NCI-H748 (cell line): ENCODE data around the gene MIF.
A peak's percentile ranks its signal among the peaks of the same experiment; 100 is the strongest.

ENCODE experiments used
- DNase-seq: peaks from one replicate; lab custom pipeline; 2025; ENCODE audit not compliant: unreplicated experiment; lab: John Stamatoyannopoulos, UW

The MIF gene

GRCh38 chr22:23875801-23876200 is 18.4 kb upstream of the MIF start:
- no peak for DNase-seq

- no peak for DNase-seq
These were observed 16.6 kb upstream of the MIF start for GRCh38 chr22:23877566-23877965.

- DNase-seq = no peak
These were observed 16.0 kb upstream of the MIF start for GRCh38 chr22:23878219-23878618.

GRCh38 chr22:23882370-23882769 is 11.8 kb upstream of the MIF start:
- DNase-seq = no peak

GRCh38 chr22:23883658-23884057 is 10.5 kb upstream of the MIF start:
- no peak for DNase-seq

- DNase-seq = no peak
These were observed 10.0 kb upstream of the MIF start for GRCh38 chr22:23884140-23884539.

- no peak for DNase-seq
These were observed 5.4 kb upstream of the MIF start for GRCh38 chr22:23888615-23889401.

GRCh38 chr22:23889620-23890019 is 4.6 kb upstream of the MIF start:
- DNase-seq = no peak

- no peak for DNase-seq
These were observed 2.5 kb upstream of the MIF start for GRCh38 chr22:23891726-23892125.

- no peak for DNase-seq
These were observed 2.1 kb upstream of the MIF start for GRCh38 chr22:23892130-23892529.

GRCh38 chr22:23892706-23893105 is 1.5 kb upstream of the MIF start:
- DNase-seq = no peak

GRCh38 chr22:23893121-23893944 is 850 bp upstream of the MIF start:
- no peak for DNase-seq

GRCh38 chr22:23894710-23895598 is 771 bp downstream of the MIF start:
- DNase-seq = peak; percentile 85

GRCh38 chr22:23895599-23896144 is 1.5 kb downstream of the MIF start:
- DNase-seq = no peak

GRCh38 chr22:23896166-23896522 is 2.0 kb downstream of the MIF start:
- no peak for DNase-seq

- DNase-seq = no peak
These were observed 2.5 kb downstream of the MIF start for GRCh38 chr22:23896523-23897186.

- DNase-seq = no peak
These were observed 3.1 kb downstream of the MIF start for GRCh38 chr22:23897320-23897719.

GRCh38 chr22:23898006-23898974 is 4.1 kb downstream of the MIF start:
- DNase-seq = no peak

- no peak for DNase-seq
These were observed 5.0 kb downstream of the MIF start for GRCh38 chr22:23899042-23899745.
